ENCODE results near the gene TENM4.
"Not testable (repeated sequence)": the region's sequence is repeated elsewhere in the genome, so short reads cannot be mapped to it uniquely, and the experiment has no call there.

The TENM4 gene

GRCh38 chr11:78622666-78623065, 818.2 kb downstream of the TENM4 start:
- no peak overlapping the region for H3K4me3 Mint-ChIP-seq
- H3K4me1 Mint-ChIP-seq (ENCODE audit: low read depth), result no peaks in the 10 kb centered on the region
- H3K27ac Mint-ChIP-seq, result no peak overlapping the region
- H3K27me3 Mint-ChIP-seq, result peaks cover 11% of the 10 kb centered on the region
- H3K36me3 Mint-ChIP-seq (ENCODE audit: low read depth), result no peaks in the 10 kb centered on the region
- peaks cover 9% of the 10 kb centered on the region for H3K9me3 Mint-ChIP-seq
- no peak for DNase-seq

DNA sequence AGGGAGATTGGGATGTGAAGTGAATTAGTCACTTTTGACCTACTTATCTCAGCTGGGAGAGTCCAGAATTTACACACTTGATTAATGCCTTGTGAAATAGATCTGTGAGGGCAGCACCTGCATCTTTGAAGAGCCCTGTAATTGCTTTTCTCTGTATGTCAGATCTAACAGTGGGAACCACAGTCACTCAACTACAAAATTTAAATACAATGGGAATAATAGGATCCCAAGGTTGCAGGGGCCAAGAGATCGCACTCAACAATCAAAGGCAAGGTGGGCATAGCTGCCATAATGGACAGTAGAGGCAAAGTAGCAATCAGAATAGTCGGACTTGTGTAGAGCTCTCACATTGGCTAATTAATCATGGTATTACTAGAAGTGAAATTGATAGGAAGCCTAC, 820.7 kb downstream of the TENM4 start:
- H3K36me3 Mint-ChIP-seq (ENCODE audit: low read depth), result no peaks in the 10 kb centered on the region
- H3K9me3 Mint-ChIP-seq, result peaks cover 9% of the 10 kb centered on the region
- H3K4me1 Mint-ChIP-seq (ENCODE audit: low read depth), result no peaks in the 10 kb centered on the region
- H3K27ac Mint-ChIP-seq, result no peak overlapping the region
- peaks cover 14% of the 10 kb centered on the region for H3K27me3 Mint-ChIP-seq
- H3K4me3 Mint-ChIP-seq, result no peak overlapping the region
- DNase-seq, result no peak

DNA sequence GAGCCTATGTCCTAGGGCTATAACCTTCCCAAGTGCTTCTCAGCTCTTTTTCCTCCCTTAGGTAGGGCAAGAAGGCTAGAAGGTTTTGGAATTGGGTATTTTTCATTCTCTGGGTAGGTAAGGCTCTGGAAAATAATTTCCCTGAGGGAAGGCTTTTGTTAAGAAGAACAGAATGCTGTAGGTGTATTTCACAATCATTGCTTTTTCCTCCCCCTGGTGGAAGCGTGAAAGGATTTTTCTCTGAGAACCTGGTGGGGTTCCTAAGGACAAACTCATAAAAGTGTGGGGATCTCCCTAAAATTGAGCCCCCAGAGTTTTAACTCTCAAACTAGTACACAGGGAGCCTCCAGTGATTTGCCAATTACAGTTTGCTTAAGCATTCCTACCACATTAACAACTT, 825.1 kb downstream of the TENM4 start:
- Mint-ChIP-seq H3K9me3 (peaks cover 9% of the 10 kb centered on the region), H3K27ac (no peak overlapping the region), H3K4me1 (ENCODE audit: low read depth) (no peaks in the 10 kb centered on the region), H3K4me3 (no peak overlapping the region), H3K27me3 (peaks cover 18% of the 10 kb centered on the region), H3K36me3 (ENCODE audit: low read depth) (no peaks in the 10 kb centered on the region)
- DNase-seq, result no peak

GRCh38 chr11:78613378-78613813, 827.4 kb downstream of the TENM4 start:
- Mint-ChIP-seq H3K9me3 (no peaks in the 10 kb centered on the region), H3K27me3 (peaks cover 9% of the 10 kb centered on the region), H3K4me3 (no peak overlapping the region), H3K27ac (no peak overlapping the region), H3K4me1 (ENCODE audit: low read depth) (no peaks in the 10 kb centered on the region), H3K36me3 (ENCODE audit: low read depth) (no peaks in the 10 kb centered on the region)
- DNase-seq, result no peak

- H3K36me3 Mint-ChIP-seq (ENCODE audit: low read depth), result no peaks in the 10 kb centered on the region
- no peaks in the 10 kb centered on the region for H3K4me1 Mint-ChIP-seq (ENCODE audit: low read depth)
- H3K4me3 Mint-ChIP-seq, result no peak overlapping the region
- peaks cover 9% of the 10 kb centered on the region for H3K27me3 Mint-ChIP-seq
- DNase-seq, result no peak
- H3K27ac Mint-ChIP-seq, result no peak overlapping the region
- H3K9me3 Mint-ChIP-seq, result no peaks in the 10 kb centered on the region
Observed at GRCh38 chr11:78612721-78613377, 828.0 kb downstream of the TENM4 start.

DNA sequence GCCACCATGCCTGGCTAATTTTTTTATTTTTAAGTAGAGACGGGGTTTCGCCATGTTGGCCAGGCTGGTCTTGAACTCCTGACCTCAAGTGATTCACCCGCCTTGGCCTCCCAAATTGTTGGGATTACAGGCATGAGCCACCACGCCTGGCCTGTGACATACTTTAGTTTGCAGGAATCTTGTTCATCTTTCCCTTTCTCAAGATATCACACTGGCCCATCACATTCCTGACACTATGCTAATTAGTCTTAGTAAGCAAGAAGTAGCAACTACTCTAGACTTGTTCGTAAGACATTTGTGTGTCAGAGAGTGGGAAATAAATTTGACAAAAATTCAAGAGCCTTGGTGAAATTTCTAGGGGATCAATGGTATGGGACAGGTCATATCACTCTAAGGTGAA, 831.5 kb downstream of the TENM4 start:
- H3K4me1 Mint-ChIP-seq (ENCODE audit: low read depth); DNase-seq; H3K4me3 Mint-ChIP-seq; H3K27me3 Mint-ChIP-seq; H3K36me3 Mint-ChIP-seq (ENCODE audit: low read depth); H3K9me3 Mint-ChIP-seq; H3K27ac Mint-ChIP-seq: not testable (repeated sequence)

DNA sequence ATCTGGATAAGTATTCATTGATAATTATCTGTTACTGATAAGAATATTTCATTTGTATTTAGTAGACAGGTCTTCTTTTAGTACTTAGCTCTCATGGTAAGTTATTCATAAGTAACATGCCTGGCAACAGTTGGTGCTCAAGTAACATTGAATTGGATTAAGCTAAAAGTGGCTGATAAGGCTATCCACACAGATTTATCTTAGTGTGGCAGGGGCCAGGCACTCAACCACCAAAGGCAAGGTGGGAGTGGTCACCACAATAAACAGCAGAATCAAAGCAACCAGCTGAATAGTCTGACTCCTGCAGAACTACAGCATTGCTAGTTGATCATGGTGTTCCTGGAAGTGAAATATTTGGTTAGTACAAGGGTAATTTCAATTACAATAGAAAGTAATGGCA, 833.1 kb downstream of the TENM4 start:
- Mint-ChIP-seq H3K27me3 (peaks cover 15% of the 10 kb centered on the region), H3K9me3 (no peaks in the 10 kb centered on the region), H3K4me3 (no peak overlapping the region), H3K4me1 (ENCODE audit: low read depth) (no peaks in the 10 kb centered on the region), H3K27ac (no peak overlapping the region), H3K36me3 (ENCODE audit: low read depth) (no peaks in the 10 kb centered on the region)
- no peak for DNase-seq

DNA sequence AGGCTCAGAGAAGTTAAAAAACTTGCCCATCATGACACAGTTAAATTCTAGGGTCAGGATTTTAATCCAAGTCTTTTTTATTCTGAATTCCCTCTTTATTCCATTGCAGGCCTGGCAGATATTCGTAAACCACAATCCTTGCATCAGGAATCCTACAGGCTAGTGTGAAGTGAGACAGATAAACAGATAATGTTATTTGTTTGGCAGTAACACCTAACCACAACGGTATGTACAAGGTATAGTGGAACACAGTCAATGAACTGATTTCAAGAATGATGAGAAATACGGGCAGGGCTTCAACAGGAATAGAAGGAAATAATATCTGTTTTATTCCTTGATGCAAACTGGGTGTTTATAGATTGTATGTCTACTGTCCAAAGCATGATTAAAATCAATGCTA, 834.2 kb downstream of the TENM4 start:
- Mint-ChIP-seq H3K9me3 (no peaks in the 10 kb centered on the region), H3K36me3 (ENCODE audit: low read depth) (no peaks in the 10 kb centered on the region), H3K4me1 (ENCODE audit: low read depth) (no peaks in the 10 kb centered on the region), H3K27me3 (peaks cover 25% of the 10 kb centered on the region), H3K4me3 (no peak overlapping the region), H3K27ac (no peak overlapping the region)
- DNase-seq, result no peak

DNA sequence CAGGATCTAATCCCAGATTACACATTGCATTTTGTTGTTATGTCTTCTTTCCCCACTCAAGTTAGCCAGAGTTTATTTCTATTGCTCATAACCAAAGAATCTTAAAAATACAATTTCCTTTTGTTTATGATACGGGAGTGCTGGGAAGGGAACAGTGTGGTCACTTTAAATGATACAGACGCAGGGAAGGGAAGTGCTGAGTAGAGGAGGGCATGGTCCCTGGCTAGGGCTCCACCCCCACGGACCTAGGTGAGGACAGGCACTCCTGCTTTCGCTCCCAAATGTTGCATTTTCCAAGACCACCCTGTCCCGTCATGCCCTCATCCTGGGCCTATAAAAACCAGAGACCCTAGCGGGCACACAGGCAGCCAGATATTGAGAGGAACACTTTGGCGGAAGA, 835.5 kb downstream of the TENM4 start:
- H3K36me3 Mint-ChIP-seq (ENCODE audit: low read depth), result no peaks in the 10 kb centered on the region
- H3K4me1 Mint-ChIP-seq (ENCODE audit: low read depth), result no peaks in the 10 kb centered on the region
- H3K9me3 Mint-ChIP-seq, result no peaks in the 10 kb centered on the region
- DNase-seq, result no peak
- H3K27ac Mint-ChIP-seq, result no peak overlapping the region
- peaks cover 35% of the 10 kb centered on the region for H3K27me3 Mint-ChIP-seq
- no peak overlapping the region for H3K4me3 Mint-ChIP-seq

DNA sequence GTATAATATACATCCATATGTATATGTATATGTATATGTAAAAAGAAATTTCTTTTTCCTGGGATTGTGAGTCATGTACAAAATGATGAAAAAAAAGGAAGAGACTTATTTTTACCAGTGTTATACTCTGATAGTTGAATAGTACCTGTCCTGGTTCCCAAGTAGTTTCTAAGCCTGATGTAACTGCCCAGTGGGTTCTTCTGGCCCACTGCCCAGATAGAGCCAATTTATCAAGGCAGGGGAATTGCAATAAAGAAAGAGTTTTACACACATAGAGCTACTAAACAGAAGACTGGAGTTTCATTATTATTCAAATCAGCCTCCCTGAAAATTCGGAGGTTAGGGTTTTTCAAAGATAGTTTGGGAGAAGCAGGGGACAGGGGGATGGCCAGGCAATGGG, 837.0 kb downstream of the TENM4 start:
- H3K27ac Mint-ChIP-seq, result no peak overlapping the region
- no peak for DNase-seq
- peaks cover 39% of the 10 kb centered on the region for H3K27me3 Mint-ChIP-seq
- H3K4me3 Mint-ChIP-seq, result no peak overlapping the region
- H3K36me3 Mint-ChIP-seq (ENCODE audit: low read depth), result no peaks in the 10 kb centered on the region
- H3K4me1 Mint-ChIP-seq (ENCODE audit: low read depth), result no peaks in the 10 kb centered on the region
- no peaks in the 10 kb centered on the region for H3K9me3 Mint-ChIP-seq
